Muscle layer of colon (tissue), 2 donors: ENCODE results near the gene CDC14A.

Source experiments
- H3K27ac ChIP-seq: one replicate; pipeline ENCODE4 v1.7.0; 2013; ENCODE audit warnings: low read depth, mild to moderate bottlenecking, low read length, moderate library complexity
- H3K27me3 ChIP-seq, 2 donors: one replicate each; pipeline ENCODE4 v1.7.0; 2013; ENCODE audit warnings: low read length in 2 of 2, mild to moderate bottlenecking in 2 of 2; ENCODE audit not compliant: insufficient read depth in 2 of 2, control insufficient read depth in 1 of 2
- H3K36me3 ChIP-seq: one replicate; pipeline ENCODE4 v1.7.0; 2013; ENCODE audit warnings: mild to moderate bottlenecking, low read length; ENCODE audit not compliant: insufficient read depth
- H3K4me1 ChIP-seq: one replicate; pipeline ENCODE4 v1.7.0; 2013; ENCODE audit warnings: mild to moderate bottlenecking, low read length; ENCODE audit not compliant: insufficient read depth
- H3K4me3 ChIP-seq, 2 donors: one replicate each; pipeline ENCODE4 v1.7.0; 2013; ENCODE audit warnings: low read length in 2 of 2, low read depth in 1 of 2, mild to moderate bottlenecking in 1 of 2, moderate library complexity in 1 of 2
- H3K9ac ChIP-seq: one replicate; pipeline ENCODE4 v1.7.0; 2013; ENCODE audit warnings: low read length
- H3K9me3 ChIP-seq: one replicate; pipeline ENCODE4 v1.7.0; 2013; ENCODE audit warnings: mild to moderate bottlenecking, low read length
- donor health status: abdominal sarcoma.
- donor health status: Adenocarcinoma of cecum.

The CDC14A gene

DNA sequence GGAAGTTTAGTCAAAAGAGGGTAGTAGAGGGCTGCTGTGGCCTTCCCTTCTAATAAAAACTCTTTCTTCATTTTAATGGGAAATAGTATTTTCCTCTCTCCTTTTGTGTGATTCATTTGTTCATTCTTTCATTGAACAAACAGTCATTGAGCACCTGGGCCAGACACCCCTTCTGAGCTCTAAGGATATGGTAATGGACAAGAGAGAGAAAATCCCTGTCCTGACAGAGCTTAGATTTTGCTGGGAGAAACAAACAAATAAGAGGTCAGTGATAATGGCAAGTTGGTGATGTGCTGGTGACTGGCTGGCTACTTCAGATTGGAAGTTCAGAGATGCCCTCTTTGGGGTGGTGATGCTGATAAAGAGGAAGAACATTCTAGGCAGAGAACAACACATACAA, 59.3 kb downstream of the CDC14A start:
- H3K27ac ChIP-seq: no peak overlapping the region
- no peak overlapping the region for H3K4me3 ChIP-seq
- no peaks in the 10 kb centered on the region for H3K36me3 ChIP-seq
- H3K4me1 ChIP-seq: no peaks in the 10 kb centered on the region
- no peaks in the 10 kb centered on the region for H3K27me3 ChIP-seq
- no peak overlapping the region for H3K9ac ChIP-seq
- H3K9me3 ChIP-seq: no peaks in the 10 kb centered on the region

DNA sequence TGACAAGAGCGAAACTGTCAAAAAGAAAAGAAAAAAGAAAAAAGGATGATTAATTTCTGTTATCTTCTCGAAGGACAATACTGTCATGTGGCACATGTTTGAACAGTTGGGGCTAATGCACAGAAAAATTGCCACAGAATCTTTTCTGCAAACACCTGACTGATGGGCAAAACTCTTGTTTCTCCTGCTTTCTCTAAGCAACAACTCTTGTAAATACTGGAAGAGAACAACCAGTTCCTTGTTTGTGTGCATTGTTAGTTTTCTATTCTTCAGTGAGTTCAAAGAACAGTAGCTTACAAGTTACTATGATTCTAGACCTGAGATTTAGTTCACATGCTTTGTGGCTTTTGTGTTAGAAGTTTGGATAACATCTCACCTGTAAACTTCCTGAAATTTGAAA, 60.7 kb downstream of the CDC14A start:
- Histone ChIP-seq H3K4me1 (no peaks in the 10 kb centered on the region), H3K36me3 (no peaks in the 10 kb centered on the region), H3K27ac (no peak overlapping the region)

DNA sequence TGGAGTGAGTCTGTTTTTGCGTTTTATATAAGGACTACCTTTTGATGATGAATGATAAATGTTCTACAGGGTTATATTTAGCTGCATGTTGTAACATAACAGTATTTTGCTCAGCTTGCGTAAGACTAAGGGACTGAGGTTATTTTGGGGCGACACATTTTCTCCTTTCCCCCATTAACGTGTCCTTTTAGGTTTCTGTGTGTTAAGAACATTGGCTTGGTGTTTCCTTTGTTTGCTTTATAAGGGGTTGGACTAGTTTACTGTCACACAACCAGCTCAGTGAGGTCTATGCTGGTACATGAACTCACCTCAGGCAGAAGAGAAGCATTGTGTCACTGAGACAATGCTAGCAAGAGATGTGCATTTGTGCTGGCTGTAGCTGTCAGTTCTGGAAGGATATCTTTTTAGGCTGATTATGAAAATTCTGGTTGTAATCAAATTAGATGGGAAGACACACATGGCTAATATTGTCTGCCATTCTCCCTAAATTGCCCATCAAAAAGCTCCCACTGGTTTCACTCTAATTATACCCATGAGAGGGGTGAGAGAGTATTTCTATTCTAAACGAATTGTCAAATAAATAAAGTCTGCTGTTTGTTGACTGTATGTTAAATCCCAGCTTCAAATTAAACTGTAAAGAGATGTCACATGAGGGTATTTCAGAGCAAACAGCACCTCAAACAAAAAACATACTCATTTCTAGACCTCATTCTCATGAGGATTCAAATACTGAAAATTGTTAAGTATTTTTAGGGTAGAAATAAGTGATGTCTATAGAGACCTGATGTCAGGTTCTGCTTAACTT, 62.6 kb downstream of the CDC14A start:
- no peak overlapping the region for H3K9ac ChIP-seq
- no peak overlapping the region for H3K27ac ChIP-seq
- H3K9me3 ChIP-seq: no peaks in the 10 kb centered on the region
- H3K36me3 ChIP-seq: no peaks in the 10 kb centered on the region
- H3K4me1 ChIP-seq: no peaks in the 10 kb centered on the region
- H3K4me3 ChIP-seq: no peak overlapping the region
- H3K27me3 ChIP-seq: no peaks in the 10 kb centered on the region

More for the DNA sequence above, 60.7 kb downstream of the CDC14A start:
- no peaks in the 10 kb centered on the region for H3K27me3 ChIP-seq
- no peak overlapping the region for H3K9ac ChIP-seq
- H3K9me3 ChIP-seq: no peaks in the 10 kb centered on the region
- no peak overlapping the region for H3K4me3 ChIP-seq

- H3K9ac ChIP-seq: no peak overlapping the region
- no peaks in the 10 kb centered on the region for H3K9me3 ChIP-seq
- H3K4me3 ChIP-seq: no peak overlapping the region
- no peaks in the 10 kb centered on the region for H3K27me3 ChIP-seq
- no peaks in the 10 kb centered on the region for H3K4me1 ChIP-seq
- no peak overlapping the region for H3K27ac ChIP-seq
- no peaks in the 10 kb centered on the region for H3K36me3 ChIP-seq
Observed at GRCh38 chr1:100415498-100415778, 63.1 kb downstream of the CDC14A start.

DNA sequence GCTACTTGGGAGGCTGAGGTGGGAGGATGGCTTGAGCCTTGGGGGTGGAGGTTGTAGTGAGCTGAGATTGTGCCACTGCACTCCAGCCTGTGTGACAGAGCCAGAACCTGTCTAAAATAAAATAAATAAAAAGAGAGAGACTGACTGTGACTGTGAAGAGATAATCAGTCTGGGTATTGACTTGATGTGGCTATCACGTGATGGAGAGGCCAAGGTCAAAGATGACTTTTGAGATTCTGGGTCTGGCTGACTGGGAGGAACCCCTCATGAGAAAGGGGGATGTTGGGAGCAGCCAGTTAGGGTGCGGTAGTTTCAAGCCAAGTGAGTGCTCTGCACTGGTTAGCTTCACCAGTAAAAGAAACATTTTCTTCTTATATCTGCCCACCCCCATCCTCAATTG, 66.8 kb downstream of the CDC14A start:
- no peak overlapping the region for H3K9ac ChIP-seq
- H3K27me3 ChIP-seq: no peaks in the 10 kb centered on the region
- no peaks in the 10 kb centered on the region for H3K4me1 ChIP-seq
- H3K27ac ChIP-seq: no peak overlapping the region
- no peak overlapping the region for H3K4me3 ChIP-seq
- H3K36me3 ChIP-seq: no peaks in the 10 kb centered on the region
- no peaks in the 10 kb centered on the region for H3K9me3 ChIP-seq

DNA sequence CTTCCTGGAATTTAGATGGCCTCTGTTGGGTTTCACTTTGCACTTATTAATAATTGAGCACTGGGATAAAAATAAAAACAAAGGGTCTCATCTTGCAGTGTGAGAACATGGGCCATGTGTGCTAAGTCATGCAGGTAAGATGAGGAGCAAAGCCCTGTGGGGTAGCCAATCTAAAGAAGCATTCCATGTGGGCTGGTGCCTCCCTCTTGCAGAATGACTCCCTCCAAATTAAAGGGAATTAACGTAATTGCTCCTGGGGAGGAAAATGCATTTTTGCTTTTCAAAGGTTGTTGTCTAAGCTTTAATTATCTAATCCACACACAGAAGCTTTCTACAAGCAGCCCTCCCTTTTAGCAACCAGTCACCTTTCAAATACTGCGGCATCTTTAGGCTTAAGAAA, 69.8 kb downstream of the CDC14A start:
- H3K9ac ChIP-seq: no peak overlapping the region
- no peaks in the 10 kb centered on the region for H3K27me3 ChIP-seq
- H3K4me1 ChIP-seq: no peaks in the 10 kb centered on the region
- H3K4me3 ChIP-seq: no peak overlapping the region
- no peak overlapping the region for H3K27ac ChIP-seq
- no peaks in the 10 kb centered on the region for H3K36me3 ChIP-seq
- no peaks in the 10 kb centered on the region for H3K9me3 ChIP-seq

- H3K4me3 ChIP-seq: no peak overlapping the region
- H3K27ac ChIP-seq: no peak overlapping the region
- no peaks in the 10 kb centered on the region for H3K27me3 ChIP-seq
- H3K9ac ChIP-seq: no peak overlapping the region
- H3K9me3 ChIP-seq: no peaks in the 10 kb centered on the region
- H3K4me1 ChIP-seq: no peaks in the 10 kb centered on the region
- no peaks in the 10 kb centered on the region for H3K36me3 ChIP-seq
Observed at GRCh38 chr1:100423832-100424337, 71.6 kb downstream of the CDC14A start.

GRCh38 chr1:100428160-100428559, 75.9 kb downstream of the CDC14A start:
- H3K9ac ChIP-seq: no peak overlapping the region
- H3K4me1 ChIP-seq: no peaks in the 10 kb centered on the region
- no peaks in the 10 kb centered on the region for H3K27me3 ChIP-seq
- H3K36me3 ChIP-seq: no peaks in the 10 kb centered on the region
- H3K4me3 ChIP-seq: no peak overlapping the region
- H3K9me3 ChIP-seq: no peaks in the 10 kb centered on the region
- no peak overlapping the region for H3K27ac ChIP-seq

DNA sequence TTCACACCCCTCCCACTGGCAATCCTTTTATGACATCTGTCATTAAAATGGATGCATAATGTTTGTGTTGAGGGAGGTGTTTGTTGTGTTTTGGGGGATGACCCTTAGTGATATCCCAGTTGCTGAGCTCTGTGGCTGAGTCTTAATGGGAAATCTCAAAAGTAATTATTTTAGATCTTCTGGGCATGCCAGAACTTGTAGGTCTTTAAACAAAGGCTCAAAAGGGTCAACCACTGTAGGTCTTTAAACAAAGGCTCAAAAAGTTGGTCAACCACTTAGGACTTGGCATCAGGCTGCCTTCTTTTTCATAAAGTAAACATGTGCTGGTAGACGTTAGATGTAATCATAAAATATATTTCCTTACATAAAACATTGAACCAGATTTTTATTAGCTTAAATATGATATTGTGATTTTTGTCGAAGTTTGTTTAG, 78.0 kb downstream of the CDC14A start:
- H3K36me3 ChIP-seq: no peaks in the 10 kb centered on the region
- no peaks in the 10 kb centered on the region for H3K4me1 ChIP-seq
- no peaks in the 10 kb centered on the region for H3K9me3 ChIP-seq
- H3K27ac ChIP-seq: no peak overlapping the region
- H3K9ac ChIP-seq: no peak overlapping the region
- no peaks in the 10 kb centered on the region for H3K27me3 ChIP-seq
- no peak overlapping the region for H3K4me3 ChIP-seq

DNA sequence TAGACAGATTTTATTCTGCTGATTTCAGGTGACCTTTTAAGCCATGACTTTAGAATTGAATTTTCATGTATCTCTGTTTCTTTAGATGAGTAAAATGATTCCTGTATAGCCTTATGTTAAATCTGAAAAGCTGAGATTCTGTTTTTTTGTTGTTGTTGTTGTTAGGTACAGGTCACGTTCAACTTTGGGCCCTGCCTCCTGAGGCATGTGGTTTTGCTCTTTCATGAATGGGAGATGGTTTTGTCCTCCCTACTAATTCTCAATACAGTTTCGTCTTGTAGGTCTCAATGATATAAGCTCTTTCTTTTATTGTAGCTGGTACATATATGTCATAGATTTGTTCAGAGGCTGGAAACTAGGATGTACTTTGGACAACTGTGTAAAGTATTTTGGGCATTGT, 79.6 kb downstream of the CDC14A start:
- Histone ChIP-seq H3K4me3 (no peak overlapping the region), H3K27ac (no peak overlapping the region), H3K27me3 (no peaks in the 10 kb centered on the region), H3K9me3 (no peaks in the 10 kb centered on the region), H3K36me3 (no peaks in the 10 kb centered on the region), H3K9ac (no peak overlapping the region), H3K4me1 (no peaks in the 10 kb centered on the region)

DNA sequence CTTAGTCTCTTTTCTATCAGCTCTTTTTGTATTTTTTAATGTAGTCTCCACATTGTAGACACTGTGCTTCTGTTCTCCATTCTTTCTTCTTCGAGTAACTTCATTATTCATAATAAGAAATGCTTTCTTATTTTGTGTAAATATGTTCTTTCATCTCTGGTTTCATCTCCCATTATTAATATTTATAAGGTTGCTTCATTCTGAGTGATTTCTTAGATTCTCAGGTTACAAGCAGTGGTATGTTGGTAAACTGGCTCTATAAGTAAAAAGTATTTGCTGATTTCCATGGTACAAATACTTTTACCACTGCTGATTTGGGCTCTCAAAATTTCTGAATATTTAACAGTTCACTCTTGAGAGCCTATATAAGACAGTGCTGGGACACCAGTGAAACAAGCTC, 81.3 kb downstream of the CDC14A start:
- no peaks in the 10 kb centered on the region for H3K4me1 ChIP-seq
- no peak overlapping the region for H3K4me3 ChIP-seq
- no peaks in the 10 kb centered on the region for H3K27me3 ChIP-seq
- no peak overlapping the region for H3K9ac ChIP-seq
- H3K9me3 ChIP-seq: no peaks in the 10 kb centered on the region
- no peak overlapping the region for H3K27ac ChIP-seq
- H3K36me3 ChIP-seq: no peaks in the 10 kb centered on the region

GRCh38 chr1:100434831-100435230, 82.5 kb downstream of the CDC14A start:
- no peak overlapping the region for H3K9ac ChIP-seq
- no peaks in the 10 kb centered on the region for H3K4me1 ChIP-seq
- no peaks in the 10 kb centered on the region for H3K27me3 ChIP-seq
- H3K27ac ChIP-seq: no peak overlapping the region
- no peaks in the 10 kb centered on the region for H3K36me3 ChIP-seq
- H3K9me3 ChIP-seq: no peaks in the 10 kb centered on the region
- no peak overlapping the region for H3K4me3 ChIP-seq
